Neural progenitor cell (in vitro differentiated cells): ENCODE measurements around the gene FARP2.
"Not testable (repeated sequence)": the region's sequence is repeated elsewhere in the genome, so short reads cannot be mapped to it uniquely, and the experiment has no call there.

ENCODE experiments used
- EZH2 ChIP-seq: fragments of 200-600 bp; sonication (generic); IDR thresholded peaks from 2 replicates; pipeline ENCODE4 v1.6.1; 2017; ENCODE audit warnings: antibody characterized with exemption, mild to moderate bottlenecking, moderate library complexity
- EZH2phosphoT487 ChIP-seq: fragments of 200-600 bp; sonication (generic); IDR thresholded peaks from 2 replicates; pipeline ENCODE4 v1.6.1; 2017; ENCODE audit warnings: antibody characterized with exemption
- TF ChIP-seq, protein P1 (sequence below): fragments of 200-600 bp; sonication (generic); IDR thresholded peaks from 2 replicates; pipeline ENCODE4 v1.5.1; 2017; ENCODE audit warnings: antibody characterized with exemption, mild to moderate bottlenecking

DNA sequence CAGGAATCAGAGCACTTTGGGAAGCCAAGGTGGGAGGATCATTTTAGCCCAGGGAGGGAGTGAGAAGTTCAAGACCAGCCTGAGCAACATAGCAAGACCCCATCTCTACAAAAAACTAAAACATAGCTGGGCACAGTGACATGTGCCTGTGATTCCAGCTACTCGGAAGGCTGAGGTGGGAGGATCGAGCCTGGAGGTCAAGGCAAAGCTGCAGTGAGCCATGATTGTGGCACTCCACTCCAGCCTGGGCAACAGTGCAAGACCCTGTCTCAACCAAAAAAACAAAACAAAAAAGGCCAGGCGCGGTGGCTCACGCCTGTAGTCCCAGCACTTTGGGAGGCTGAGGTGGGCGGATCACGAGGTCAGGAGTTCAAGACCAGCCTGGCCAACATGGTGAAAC is 94.0 kb downstream of the FARP2 start:
- TF ChIP-seq, protein P1, sequence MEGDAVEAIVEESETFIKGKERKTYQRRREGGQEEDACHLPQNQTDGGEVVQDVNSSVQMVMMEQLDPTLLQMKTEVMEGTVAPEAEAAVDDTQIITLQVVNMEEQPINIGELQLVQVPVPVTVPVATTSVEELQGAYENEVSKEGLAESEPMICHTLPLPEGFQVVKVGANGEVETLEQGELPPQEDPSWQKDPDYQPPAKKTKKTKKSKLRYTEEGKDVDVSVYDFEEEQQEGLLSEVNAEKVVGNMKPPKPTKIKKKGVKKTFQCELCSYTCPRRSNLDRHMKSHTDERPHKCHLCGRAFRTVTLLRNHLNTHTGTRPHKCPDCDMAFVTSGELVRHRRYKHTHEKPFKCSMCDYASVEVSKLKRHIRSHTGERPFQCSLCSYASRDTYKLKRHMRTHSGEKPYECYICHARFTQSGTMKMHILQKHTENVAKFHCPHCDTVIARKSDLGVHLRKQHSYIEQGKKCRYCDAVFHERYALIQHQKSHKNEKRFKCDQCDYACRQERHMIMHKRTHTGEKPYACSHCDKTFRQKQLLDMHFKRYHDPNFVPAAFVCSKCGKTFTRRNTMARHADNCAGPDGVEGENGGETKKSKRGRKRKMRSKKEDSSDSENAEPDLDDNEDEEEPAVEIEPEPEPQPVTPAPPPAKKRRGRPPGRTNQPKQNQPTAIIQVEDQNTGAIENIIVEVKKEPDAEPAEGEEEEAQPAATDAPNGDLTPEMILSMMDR: not testable (repeated sequence)
- TF ChIP-seq EZH2phosphoT487, EZH2: not testable (repeated sequence)
